GM23338 (cell line): ENCODE data around the gene KAT2B.

Experiments
- CREB1 ChIP-seq: fragments of 250-450 bp; sonication (Bioruptor Pico); IDR thresholded peaks from 2 replicates; pipeline ENCODE4 v1.5.0; 2020; ENCODE audit warnings: low read depth, mild to moderate bottlenecking, moderate library complexity
- ETS1 ChIP-seq: IDR thresholded peaks from 2 replicates; pipeline ENCODE4 v1.6.1; 2016; ENCODE audit warnings: antibody characterized with exemption
- EZH2 ChIP-seq: fragments of 200-600 bp; sonication (generic); IDR thresholded peaks from one replicate; pipeline ENCODE4 v1.8.0; 2017; ENCODE audit warnings: antibody characterized with exemption, mild to moderate bottlenecking, low read depth; ENCODE audit not compliant: unreplicated experiment
- EZH2phosphoT487 ChIP-seq: fragments of 200-600 bp; sonication (generic); IDR thresholded peaks from one replicate; pipeline ENCODE4 v1.8.1; 2018; ENCODE audit warnings: antibody characterized with exemption; ENCODE audit not compliant: unreplicated experiment
- JUNB ChIP-seq: IDR thresholded peaks from one replicate; pipeline ENCODE4 v1.6.1; 2016; ENCODE audit warnings: antibody characterized with exemption; ENCODE audit not compliant: unreplicated experiment
- POLR2AphosphoS5 ChIP-seq: IDR thresholded peaks from 2 replicates; pipeline ENCODE4 v1.6.1; 2016; ENCODE audit warnings: antibody characterized with exemption, low read depth
- REST ChIP-seq: IDR thresholded peaks from one replicate; pipeline ENCODE4 v1.6.1; 2018; ENCODE audit warnings: antibody characterized with exemption; ENCODE audit not compliant: unreplicated experiment
- ZNF114 ChIP-seq: fragments of 250-450 bp; sonication (Bioruptor Pico); IDR thresholded peaks from 2 replicates; pipeline ENCODE4 v1.5.0; 2020; ENCODE audit warnings: mild to moderate bottlenecking, moderate library complexity
- ZNF331 ChIP-seq: fragments of 250-450 bp; sonication (Bioruptor Pico); IDR thresholded peaks from 2 replicates; pipeline ENCODE4 v1.5.0; 2020; ENCODE audit warnings: low read depth, mild to moderate bottlenecking, moderate library complexity
- TF ChIP-seq, protein P1 (sequence below), 2 experiments: fragments of 200-600 bp in 1 of 2; sonication (generic) in 1 of 2; conservative IDR thresholded peaks; 2 replicates each; pipeline versions ENCODE4 v1.5.1 to v1.6.1; 2016 to 2017; ENCODE audit warnings: antibody characterized with exemption in 2 of 2, low read depth in 2 of 2, mild to moderate bottlenecking in 2 of 2, moderate library complexity in 1 of 2
- TF ChIP-seq, protein P2 (sequence below): fragments of 250-450 bp; sonication (Bioruptor Pico); IDR thresholded peaks from 2 replicates; pipeline ENCODE4 v1.5.0; 2020; ENCODE audit warnings: mild to moderate bottlenecking, moderate library complexity

DNA sequence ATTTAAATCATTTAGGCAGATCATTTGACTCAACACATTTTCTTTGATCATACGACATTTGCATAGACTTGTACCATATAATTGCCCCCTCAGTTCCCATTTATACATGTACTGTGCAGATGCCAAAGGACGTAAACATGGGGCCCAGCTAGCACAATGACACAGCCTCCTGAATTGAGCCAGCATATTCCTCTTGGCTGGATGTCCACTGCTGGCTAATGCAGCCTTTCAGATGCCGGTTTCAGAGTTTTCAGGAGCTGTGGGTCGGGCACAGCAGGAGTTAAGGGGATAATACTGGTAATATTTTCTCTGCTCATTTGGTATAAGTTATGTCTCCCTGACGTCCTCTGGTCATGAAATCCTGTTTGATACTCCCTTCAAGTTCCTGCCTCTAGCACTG lies 39.4 kb downstream of the KAT2B start:
- TF ChIP-seq, protein P1, sequence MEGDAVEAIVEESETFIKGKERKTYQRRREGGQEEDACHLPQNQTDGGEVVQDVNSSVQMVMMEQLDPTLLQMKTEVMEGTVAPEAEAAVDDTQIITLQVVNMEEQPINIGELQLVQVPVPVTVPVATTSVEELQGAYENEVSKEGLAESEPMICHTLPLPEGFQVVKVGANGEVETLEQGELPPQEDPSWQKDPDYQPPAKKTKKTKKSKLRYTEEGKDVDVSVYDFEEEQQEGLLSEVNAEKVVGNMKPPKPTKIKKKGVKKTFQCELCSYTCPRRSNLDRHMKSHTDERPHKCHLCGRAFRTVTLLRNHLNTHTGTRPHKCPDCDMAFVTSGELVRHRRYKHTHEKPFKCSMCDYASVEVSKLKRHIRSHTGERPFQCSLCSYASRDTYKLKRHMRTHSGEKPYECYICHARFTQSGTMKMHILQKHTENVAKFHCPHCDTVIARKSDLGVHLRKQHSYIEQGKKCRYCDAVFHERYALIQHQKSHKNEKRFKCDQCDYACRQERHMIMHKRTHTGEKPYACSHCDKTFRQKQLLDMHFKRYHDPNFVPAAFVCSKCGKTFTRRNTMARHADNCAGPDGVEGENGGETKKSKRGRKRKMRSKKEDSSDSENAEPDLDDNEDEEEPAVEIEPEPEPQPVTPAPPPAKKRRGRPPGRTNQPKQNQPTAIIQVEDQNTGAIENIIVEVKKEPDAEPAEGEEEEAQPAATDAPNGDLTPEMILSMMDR (conservative IDR thresholded peaks at IDR 0.05; ENCODE audit: low read depth in 2 of 2), result no peak
- TF ChIP-seq EZH2 (no peak), EZH2phosphoT487 (no peak), REST (no peak), POLR2AphosphoS5 (no peak), CREB1 (CRISPR knock-in tag) (no peak), JUNB (no peak), ZNF114 (no peak), ZNF331 (CRISPR knock-in tag) (no peak), ETS1 (no peak)
- TF ChIP-seq, protein P2, sequence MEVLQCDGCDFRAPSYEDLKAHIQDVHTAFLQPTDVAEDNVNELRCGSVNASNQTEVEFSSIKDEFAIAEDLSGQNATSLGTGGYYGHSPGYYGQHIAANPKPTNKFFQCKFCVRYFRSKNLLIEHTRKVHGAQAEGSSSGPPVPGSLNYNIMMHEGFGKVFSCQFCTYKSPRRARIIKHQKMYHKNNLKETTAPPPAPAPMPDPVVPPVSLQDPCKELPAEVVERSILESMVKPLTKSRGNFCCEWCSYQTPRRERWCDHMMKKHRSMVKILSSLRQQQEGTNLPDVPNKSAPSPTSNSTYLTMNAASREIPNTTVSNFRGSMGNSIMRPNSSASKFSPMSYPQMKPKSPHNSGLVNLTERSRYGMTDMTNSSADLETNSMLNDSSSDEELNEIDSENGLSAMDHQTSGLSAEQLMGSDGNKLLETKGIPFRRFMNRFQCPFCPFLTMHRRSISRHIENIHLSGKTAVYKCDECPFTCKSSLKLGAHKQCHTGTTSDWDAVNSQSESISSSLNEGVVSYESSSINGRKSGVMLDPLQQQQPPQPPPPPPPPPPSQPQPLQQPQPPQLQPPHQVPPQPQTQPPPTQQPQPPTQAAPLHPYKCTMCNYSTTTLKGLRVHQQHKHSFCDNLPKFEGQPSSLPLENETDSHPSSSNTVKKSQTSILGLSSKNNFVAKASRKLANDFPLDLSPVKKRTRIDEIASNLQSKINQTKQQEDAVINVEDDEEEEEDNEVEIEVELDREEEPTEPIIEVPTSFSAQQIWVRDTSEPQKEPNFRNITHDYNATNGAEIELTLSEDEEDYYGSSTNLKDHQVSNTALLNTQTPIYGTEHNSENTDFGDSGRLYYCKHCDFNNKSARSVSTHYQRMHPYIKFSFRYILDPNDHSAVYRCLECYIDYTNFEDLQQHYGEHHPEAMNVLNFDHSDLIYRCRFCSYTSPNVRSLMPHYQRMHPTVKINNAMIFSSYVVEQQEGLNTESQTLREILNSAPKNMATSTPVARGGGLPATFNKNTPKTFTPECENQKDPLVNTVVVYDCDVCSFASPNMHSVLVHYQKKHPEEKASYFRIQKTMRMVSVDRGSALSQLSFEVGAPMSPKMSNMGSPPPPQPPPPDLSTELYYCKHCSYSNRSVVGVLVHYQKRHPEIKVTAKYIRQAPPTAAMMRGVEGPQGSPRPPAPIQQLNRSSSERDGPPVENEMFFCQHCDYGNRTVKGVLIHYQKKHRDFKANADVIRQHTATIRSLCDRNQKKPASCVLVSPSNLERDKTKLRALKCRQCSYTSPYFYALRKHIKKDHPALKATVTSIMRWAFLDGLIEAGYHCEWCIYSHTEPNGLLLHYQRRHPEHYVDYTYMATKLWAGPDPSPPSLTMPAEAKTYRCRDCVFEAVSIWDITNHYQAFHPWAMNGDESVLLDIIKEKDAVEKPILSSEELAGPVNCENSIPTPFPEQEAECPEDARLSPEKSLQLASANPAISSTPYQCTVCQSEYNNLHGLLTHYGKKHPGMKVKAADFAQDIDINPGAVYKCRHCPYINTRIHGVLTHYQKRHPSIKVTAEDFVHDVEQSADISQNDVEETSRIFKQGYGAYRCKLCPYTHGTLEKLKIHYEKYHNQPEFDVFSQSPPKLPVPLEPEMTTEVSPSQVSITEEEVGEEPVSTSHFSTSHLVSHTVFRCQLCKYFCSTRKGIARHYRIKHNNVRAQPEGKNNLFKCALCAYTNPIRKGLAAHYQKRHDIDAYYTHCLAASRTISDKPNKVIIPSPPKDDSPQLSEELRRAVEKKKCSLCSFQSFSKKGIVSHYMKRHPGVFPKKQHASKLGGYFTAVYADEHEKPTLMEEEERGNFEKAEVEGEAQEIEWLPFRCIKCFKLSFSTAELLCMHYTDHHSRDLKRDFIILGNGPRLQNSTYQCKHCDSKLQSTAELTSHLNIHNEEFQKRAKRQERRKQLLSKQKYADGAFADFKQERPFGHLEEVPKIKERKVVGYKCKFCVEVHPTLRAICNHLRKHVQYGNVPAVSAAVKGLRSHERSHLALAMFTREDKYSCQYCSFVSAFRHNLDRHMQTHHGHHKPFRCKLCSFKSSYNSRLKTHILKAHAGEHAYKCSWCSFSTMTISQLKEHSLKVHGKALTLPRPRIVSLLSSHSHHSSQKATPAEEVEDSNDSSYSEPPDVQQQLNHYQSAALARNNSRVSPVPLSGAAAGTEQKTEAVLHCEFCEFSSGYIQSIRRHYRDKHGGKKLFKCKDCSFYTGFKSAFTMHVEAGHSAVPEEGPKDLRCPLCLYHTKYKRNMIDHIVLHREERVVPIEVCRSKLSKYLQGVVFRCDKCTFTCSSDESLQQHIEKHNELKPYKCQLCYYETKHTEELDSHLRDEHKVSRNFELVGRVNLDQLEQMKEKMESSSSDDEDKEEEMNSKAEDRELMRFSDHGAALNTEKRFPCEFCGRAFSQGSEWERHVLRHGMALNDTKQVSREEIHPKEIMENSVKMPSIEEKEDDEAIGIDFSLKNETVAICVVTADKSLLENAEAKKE (CRISPR knock-in tag), result no peak
